Neural cell (in vitro differentiated cells): ENCODE results near the gene ENTPD2. TPM values are rescaled to one million over a fixed set of nuclear protein-coding genes. Genes with fewer than 3 reads are reported as not detected.

Experiments used
- H2AFZ ChIP-seq: fragments of 200-600, 300-800 bp; sonication (generic), shearing (Covaris generic); 2 replicates; pipeline ENCODE4 v1.6.0; 2014; ENCODE audit warnings: low read depth, mild to moderate bottlenecking, antibody characterized with exemption, low read length, moderate library complexity
- H3F3A ChIP-seq: fragments of 200-600 bp; shearing (Covaris generic); 2 replicates; pipeline ENCODE4 v1.6.1; 2016; ENCODE audit warnings: mild to moderate bottlenecking, moderate library complexity, mixed read lengths, antibody characterized with exemption, low read length; ENCODE audit not compliant: insufficient read depth, poor library complexity, severe bottlenecking
- H3K27ac ChIP-seq: fragments of 200-600, 300-800 bp; sonication (generic), shearing (Covaris generic); 2 replicates; pipeline ENCODE4 v1.5.1; 2014; ENCODE audit warnings: mild to moderate bottlenecking, low read length, moderate library complexity
- H3K27me3 ChIP-seq: fragments of 300-800, 200-600 bp; sonication (generic), shearing (Covaris generic); 2 replicates; pipeline ENCODE4 v1.6.0; 2014; ENCODE audit warnings: mild to moderate bottlenecking, low read depth, low read length, moderate library complexity; ENCODE audit not compliant: insufficient read depth
- H3K36me3 ChIP-seq: fragments of 300-800, 200-600 bp; sonication (generic), shearing (Covaris generic); 2 replicates; pipeline ENCODE4 v1.5.1; 2014; ENCODE audit warnings: mild to moderate bottlenecking, antibody characterized with exemption, low read length, moderate library complexity; ENCODE audit not compliant: insufficient read depth
- H3K4me2 ChIP-seq: fragments of 300-800, 200-600 bp; sonication (generic), shearing (Covaris generic); 2 replicates; pipeline ENCODE4 v1.6.0; 2014; ENCODE audit warnings: mild to moderate bottlenecking, low read length
- H3K4me3 ChIP-seq: fragments of 300-800, 200-600 bp; sonication (generic), shearing (Covaris generic); 2 replicates; pipeline ENCODE4 v1.5.1; 2014; ENCODE audit warnings: mild to moderate bottlenecking, low read length, moderate library complexity
- H3K79me2 ChIP-seq: fragments of 200-600 bp; shearing (Covaris generic); replicated peaks from 2 replicates; pipeline ENCODE4 v1.6.0; 2014; ENCODE audit warnings: mild to moderate bottlenecking, low read length, moderate library complexity; ENCODE audit not compliant: insufficient read depth
- H3K9ac ChIP-seq: fragments of 300-800, 200-600 bp; sonication (generic), shearing (Covaris generic); 2 replicates; pipeline ENCODE4 v1.6.1; 2016; ENCODE audit warnings: mild to moderate bottlenecking, low read length, mixed read lengths
- H3K9me2 ChIP-seq: fragments of 200-600 bp; shearing (Covaris generic); 2 replicates; pipeline ENCODE4 v1.6.1; 2016; ENCODE audit warnings: mild to moderate bottlenecking, low read length, mixed read lengths; ENCODE audit not compliant: insufficient read depth
- H3K9me3 ChIP-seq: fragments of 200-600, 300-800 bp; sonication (generic), shearing (Covaris generic); 2 replicates; pipeline ENCODE4 v1.6.1; 2016; ENCODE audit warnings: mild to moderate bottlenecking, mixed run types, low read length, moderate library complexity, mixed read lengths
- H4K20me1 ChIP-seq: fragments of 200-600 bp; shearing (Covaris generic); 2 replicates; pipeline ENCODE4 v1.6.1; 2016; ENCODE audit warnings: mild to moderate bottlenecking, mixed run types; ENCODE audit not compliant: insufficient read depth
- EP300 ChIP-seq: fragments of 450-650 bp; conservative IDR thresholded peaks from 2 replicates; pipeline ENCODE4 v1.6.1; 2014; ENCODE audit warnings: antibody characterized with exemption, mild to moderate bottlenecking, moderate library complexity; ENCODE audit not compliant: poor library complexity, severe bottlenecking
- EZH2 ChIP-seq: fragments of 200-600, 300-800 bp; shearing (Covaris generic), sonication (generic); IDR thresholded peaks from 2 replicates; pipeline ENCODE4 v1.6.1; 2014; ENCODE audit warnings: antibody characterized with exemption, low read length, borderline replicate concordance, mild to moderate bottlenecking; ENCODE audit not compliant: insufficient read depth, poor library complexity, severe bottlenecking
- MXI1 ChIP-seq: fragments of 450-650 bp; conservative IDR thresholded peaks from 2 replicates; pipeline ENCODE4 v1.6.1; 2014; ENCODE audit warnings: antibody characterized with exemption, mild to moderate bottlenecking; ENCODE audit not compliant: poor library complexity, severe bottlenecking
- POLR2AphosphoS5 ChIP-seq: IDR thresholded peaks from 2 replicates; pipeline ENCODE4 v1.6.1; 2012
- RAD21 ChIP-seq: fragments of 450-650 bp; conservative IDR thresholded peaks from 2 replicates; pipeline ENCODE4 v1.6.1; 2014; ENCODE audit warnings: antibody characterized with exemption, mild to moderate bottlenecking, moderate library complexity
- SMC3 ChIP-seq: fragments of 450-650 bp; conservative IDR thresholded peaks from 2 replicates; pipeline ENCODE4 v1.6.1; 2014; ENCODE audit warnings: antibody characterized with exemption, mild to moderate bottlenecking, moderate library complexity; ENCODE audit not compliant: poor library complexity
- TAF1 ChIP-seq: IDR thresholded peaks from 2 replicates; pipeline ENCODE4 v1.6.1; 2012; ENCODE audit warnings: low read depth
- polyA plus RNA-seq: library from polyadenylated mRNA; depleted of rRNA; stranded (reverse); fragments of >200 nt; gene quantifications from 2 replicates; pipeline ENCODE4 v1.2.3, GENCODE V29; 2014
- TF ChIP-seq, protein P1 (sequence below): fragments of 450-650 bp; IDR thresholded peaks from 2 replicates; pipeline ENCODE4 v1.5.1; 2014; ENCODE audit warnings: antibody characterized with exemption, mild to moderate bottlenecking, moderate library complexity; ENCODE audit not compliant: poor library complexity, severe bottlenecking
- TF ChIP-seq, protein P2 (sequence below): IDR thresholded peaks from 2 replicates; pipeline ENCODE4 v1.6.1; 2012; ENCODE audit warnings: borderline replicate concordance

Gene ENTPD2
- polyA plus RNA-seq, 1 donor from 2014 or later, result not detected

DNA sequence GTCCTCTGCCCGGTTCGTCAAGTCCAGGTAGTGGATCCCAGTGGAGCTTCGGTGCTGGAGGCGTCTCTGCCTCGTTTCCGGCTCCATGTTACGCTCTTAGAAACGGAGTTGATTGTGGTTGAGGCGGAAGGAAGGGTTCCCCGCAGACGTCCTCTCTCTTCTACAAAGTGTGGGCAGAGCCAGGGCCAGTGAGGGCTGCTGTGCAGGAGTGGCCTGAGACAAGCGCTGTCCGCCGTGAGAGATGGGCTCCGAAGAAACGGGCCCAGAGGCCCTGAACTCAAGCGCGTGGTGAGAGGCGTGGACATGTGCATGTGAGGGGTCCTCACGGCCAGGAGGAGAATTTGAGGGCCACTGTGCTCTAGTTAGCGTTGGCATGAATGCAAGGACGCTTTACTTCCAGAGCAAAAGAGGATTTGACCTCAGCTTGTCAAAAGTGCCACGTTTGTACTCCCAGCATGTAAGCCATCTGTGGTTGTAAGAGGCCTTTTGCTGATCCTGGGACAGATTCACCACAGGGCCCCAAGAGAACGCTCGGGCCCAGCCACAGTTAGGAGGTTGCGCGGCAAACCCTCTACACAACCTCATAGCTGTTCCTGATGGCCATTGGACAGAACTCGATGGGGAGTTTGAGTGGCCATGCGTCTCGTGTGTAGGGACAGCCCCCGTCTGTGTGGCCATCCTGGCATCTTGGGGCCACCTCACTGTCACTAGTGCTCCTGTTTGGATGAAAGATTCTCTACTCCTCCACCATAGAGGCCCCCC lies 43.1 kb upstream of the ENTPD2 start:
- Histone ChIP-seq H3K4me3 (no peak overlapping the region), H3K9me2 (no peaks in the 10 kb centered on the region), H3K27me3 (no peaks in the 10 kb centered on the region), H3K9ac (no peak overlapping the region), H3K27ac (no peak overlapping the region), H3K36me3 (peaks cover 8% of the 10 kb centered on the region), H3K9me3 (no peaks in the 10 kb centered on the region), H3K4me2 (no peak overlapping the region), H3F3A (no peaks in the 10 kb centered on the region), H4K20me1 (no peaks in the 10 kb centered on the region), H2AFZ (no peak overlapping the region), H3K79me2 (no peaks in the 10 kb centered on the region)
- TF ChIP-seq SMC3 (no peak), POLR2AphosphoS5 (no peak), EZH2 (no peak), MXI1 (no peak), RAD21 (no peak), EP300 (no peak), TAF1 (no peak)
- TF ChIP-seq, protein P1, sequence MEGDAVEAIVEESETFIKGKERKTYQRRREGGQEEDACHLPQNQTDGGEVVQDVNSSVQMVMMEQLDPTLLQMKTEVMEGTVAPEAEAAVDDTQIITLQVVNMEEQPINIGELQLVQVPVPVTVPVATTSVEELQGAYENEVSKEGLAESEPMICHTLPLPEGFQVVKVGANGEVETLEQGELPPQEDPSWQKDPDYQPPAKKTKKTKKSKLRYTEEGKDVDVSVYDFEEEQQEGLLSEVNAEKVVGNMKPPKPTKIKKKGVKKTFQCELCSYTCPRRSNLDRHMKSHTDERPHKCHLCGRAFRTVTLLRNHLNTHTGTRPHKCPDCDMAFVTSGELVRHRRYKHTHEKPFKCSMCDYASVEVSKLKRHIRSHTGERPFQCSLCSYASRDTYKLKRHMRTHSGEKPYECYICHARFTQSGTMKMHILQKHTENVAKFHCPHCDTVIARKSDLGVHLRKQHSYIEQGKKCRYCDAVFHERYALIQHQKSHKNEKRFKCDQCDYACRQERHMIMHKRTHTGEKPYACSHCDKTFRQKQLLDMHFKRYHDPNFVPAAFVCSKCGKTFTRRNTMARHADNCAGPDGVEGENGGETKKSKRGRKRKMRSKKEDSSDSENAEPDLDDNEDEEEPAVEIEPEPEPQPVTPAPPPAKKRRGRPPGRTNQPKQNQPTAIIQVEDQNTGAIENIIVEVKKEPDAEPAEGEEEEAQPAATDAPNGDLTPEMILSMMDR, result no peak
- TF ChIP-seq, protein P2, sequence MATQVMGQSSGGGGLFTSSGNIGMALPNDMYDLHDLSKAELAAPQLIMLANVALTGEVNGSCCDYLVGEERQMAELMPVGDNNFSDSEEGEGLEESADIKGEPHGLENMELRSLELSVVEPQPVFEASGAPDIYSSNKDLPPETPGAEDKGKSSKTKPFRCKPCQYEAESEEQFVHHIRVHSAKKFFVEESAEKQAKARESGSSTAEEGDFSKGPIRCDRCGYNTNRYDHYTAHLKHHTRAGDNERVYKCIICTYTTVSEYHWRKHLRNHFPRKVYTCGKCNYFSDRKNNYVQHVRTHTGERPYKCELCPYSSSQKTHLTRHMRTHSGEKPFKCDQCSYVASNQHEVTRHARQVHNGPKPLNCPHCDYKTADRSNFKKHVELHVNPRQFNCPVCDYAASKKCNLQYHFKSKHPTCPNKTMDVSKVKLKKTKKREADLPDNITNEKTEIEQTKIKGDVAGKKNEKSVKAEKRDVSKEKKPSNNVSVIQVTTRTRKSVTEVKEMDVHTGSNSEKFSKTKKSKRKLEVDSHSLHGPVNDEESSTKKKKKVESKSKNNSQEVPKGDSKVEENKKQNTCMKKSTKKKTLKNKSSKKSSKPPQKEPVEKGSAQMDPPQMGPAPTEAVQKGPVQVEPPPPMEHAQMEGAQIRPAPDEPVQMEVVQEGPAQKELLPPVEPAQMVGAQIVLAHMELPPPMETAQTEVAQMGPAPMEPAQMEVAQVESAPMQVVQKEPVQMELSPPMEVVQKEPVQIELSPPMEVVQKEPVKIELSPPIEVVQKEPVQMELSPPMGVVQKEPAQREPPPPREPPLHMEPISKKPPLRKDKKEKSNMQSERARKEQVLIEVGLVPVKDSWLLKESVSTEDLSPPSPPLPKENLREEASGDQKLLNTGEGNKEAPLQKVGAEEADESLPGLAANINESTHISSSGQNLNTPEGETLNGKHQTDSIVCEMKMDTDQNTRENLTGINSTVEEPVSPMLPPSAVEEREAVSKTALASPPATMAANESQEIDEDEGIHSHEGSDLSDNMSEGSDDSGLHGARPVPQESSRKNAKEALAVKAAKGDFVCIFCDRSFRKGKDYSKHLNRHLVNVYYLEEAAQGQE, result no peak

DNA sequence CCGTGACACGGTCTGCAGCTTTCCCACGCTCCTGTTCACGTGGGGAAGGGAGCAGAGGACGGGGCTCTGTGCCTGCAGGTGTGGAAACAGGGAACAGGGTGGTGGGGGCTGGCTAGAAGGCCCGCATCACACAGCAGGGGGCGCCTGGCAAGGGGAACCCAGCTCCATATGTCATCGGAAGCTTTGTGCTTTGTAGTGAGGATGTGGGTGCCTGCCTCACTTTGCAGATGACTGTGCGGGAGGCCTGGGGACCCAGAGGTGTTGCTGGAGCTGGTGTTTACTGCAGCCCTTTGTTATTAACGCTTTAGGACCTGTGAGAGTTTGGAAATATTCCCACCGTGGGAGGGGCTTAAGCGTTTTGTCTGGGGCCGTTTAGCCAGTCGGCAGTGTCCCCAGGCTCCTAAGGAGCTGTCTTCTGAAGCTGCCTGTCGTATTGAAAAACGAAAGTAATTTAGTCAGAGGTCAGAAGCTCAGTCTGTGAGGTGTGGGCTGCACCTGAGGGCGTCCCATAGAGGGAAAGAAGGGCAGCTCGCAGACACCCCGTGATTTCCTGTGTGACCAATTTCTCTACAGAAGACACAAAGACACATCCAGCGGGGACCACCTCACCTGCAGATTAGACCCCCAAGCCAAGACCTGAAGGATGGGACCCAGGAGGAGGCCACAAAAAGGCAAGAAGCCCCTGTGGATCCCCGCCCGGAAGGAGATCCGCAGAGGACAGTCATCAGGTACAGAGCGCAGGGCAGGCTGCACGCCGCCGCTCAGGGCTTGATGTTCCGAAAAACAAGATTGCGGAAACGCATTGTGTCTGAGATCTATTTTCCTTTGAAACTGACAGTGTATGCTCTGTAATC lies 42.0 kb upstream of the ENTPD2 start:
- Histone ChIP-seq H3K79me2 (no peaks in the 10 kb centered on the region), H3K4me3 (no peak overlapping the region), H3K27me3 (no peaks in the 10 kb centered on the region), H4K20me1 (no peaks in the 10 kb centered on the region), H3F3A (no peaks in the 10 kb centered on the region), H2AFZ (no peak overlapping the region), H3K9ac (no peak overlapping the region), H3K4me2 (no peak overlapping the region), H3K9me3 (no peaks in the 10 kb centered on the region), H3K36me3 (no peaks in the 10 kb centered on the region), H3K27ac (no peak overlapping the region), H3K9me2 (no peaks in the 10 kb centered on the region)
- TF ChIP-seq, protein P2, result no peak
- TF ChIP-seq, protein P1, result no peak
- no peak for TF ChIP-seq RAD21
- no peak for TF ChIP-seq TAF1
- no peak for TF ChIP-seq EZH2
- TF ChIP-seq MXI1, result no peak
- no peak for TF ChIP-seq SMC3
